ENCODE data around the gene TXNRD1. TPM values are rescaled to one million over a fixed set of nuclear protein-coding genes. Genes with fewer than 3 reads are reported as not detected.
"Not testable (repeated sequence)": the region's sequence is repeated elsewhere in the genome, so short reads cannot be mapped to it uniquely, and the experiment has no call there.

TXNRD1 gene
- total RNA-seq, 2 donors from 2014 or later, result 35.9 to 36.6 TPM

DNA sequence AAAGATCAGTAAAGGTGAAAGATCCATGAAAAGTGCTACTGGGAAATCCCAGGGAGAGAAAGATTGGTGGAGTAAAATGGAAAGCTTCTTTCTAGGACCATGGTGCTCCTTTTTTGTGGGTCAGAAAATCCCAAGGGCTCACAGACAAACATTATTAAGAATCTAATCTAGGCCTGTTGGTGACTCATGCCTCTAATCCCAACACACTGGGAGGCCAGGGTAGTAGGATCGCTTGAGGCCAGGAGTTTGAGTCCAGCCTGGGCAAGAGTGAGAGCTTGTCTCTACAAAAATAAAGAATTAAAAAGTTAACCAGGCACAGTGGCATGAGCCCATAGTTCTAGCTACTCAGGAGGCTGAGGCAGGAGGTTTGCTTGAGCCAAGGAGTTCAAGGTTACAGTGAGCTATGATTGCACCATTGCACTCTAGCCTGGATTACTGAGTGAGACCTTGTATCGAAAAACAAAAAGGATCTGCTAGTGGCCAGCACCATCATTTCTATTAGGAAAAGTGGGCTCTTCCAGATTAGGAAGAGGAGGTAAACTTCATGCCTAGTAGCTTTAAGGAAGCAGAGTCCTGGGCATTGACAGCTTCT, 43.0 kb downstream of the TXNRD1 start:
- no peak overlapping the region for H3K27ac ChIP-seq
- no peaks in the 10 kb centered on the region for H3K36me3 ChIP-seq (replicated peaks in 1 of 2; ENCODE audit: insufficient read depth in 1 of 2, low read depth in 2 of 2)
- intact Hi-C loops (cut with DNase I), result no loop called here
- H3K4me3 ChIP-seq, result no peak overlapping the region
- no peak for TF ChIP-seq POLR2A (IDR thresholded peaks at IDR 0.05)
- TF ChIP-seq, protein P1, sequence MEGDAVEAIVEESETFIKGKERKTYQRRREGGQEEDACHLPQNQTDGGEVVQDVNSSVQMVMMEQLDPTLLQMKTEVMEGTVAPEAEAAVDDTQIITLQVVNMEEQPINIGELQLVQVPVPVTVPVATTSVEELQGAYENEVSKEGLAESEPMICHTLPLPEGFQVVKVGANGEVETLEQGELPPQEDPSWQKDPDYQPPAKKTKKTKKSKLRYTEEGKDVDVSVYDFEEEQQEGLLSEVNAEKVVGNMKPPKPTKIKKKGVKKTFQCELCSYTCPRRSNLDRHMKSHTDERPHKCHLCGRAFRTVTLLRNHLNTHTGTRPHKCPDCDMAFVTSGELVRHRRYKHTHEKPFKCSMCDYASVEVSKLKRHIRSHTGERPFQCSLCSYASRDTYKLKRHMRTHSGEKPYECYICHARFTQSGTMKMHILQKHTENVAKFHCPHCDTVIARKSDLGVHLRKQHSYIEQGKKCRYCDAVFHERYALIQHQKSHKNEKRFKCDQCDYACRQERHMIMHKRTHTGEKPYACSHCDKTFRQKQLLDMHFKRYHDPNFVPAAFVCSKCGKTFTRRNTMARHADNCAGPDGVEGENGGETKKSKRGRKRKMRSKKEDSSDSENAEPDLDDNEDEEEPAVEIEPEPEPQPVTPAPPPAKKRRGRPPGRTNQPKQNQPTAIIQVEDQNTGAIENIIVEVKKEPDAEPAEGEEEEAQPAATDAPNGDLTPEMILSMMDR (IDR thresholded peaks at IDR 0.05), result no peak
- 100% methylated on average over 2 of the region's 2 CpGs for WGBS, 2 donors
- ATAC-seq, result no peak
- H3K4me1 ChIP-seq, result no peaks in the 10 kb centered on the region
- no peaks in the 10 kb centered on the region for H3K27me3 ChIP-seq
- DNase-seq, result no peak
- no peaks in the 10 kb centered on the region for H3K9me3 ChIP-seq

DNA sequence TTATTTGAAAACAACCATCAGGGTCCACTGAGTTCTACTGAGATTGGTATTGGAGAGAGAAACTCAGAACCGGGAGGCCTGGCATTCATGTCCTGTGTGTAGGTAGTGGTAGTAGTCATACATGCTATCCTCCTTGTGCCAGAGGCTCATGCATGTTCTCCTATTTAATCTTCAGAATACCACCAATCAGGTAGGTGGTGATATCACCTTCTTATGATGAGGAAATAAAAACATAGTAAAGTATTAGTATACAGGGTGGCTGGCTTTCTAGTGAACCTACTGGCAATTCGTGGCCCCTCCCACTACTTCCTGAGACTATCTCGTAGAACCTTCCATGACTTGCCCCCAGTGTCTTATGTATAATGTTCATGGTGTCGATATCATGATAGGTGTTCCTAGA, 47.4 kb downstream of the TXNRD1 start:
- ATAC-seq, result no peak
- 73 to 83% methylated on average over 4 of the region's 4 CpGs for WGBS, 2 donors
- Histone ChIP-seq H3K36me3 (replicated peaks in 1 of 2; ENCODE audit: insufficient read depth in 1 of 2, low read depth in 2 of 2) (no peaks in the 10 kb centered on the region), H3K4me3 (no peak overlapping the region), H3K4me1 (no peaks in the 10 kb centered on the region), H3K27me3 (no peaks in the 10 kb centered on the region), H3K9me3 (no peaks in the 10 kb centered on the region), H3K27ac (no peak overlapping the region)
- intact Hi-C loops (cut with DNase I), result no loop called here
- no peak for TF ChIP-seq POLR2A (IDR thresholded peaks at IDR 0.05)
- TF ChIP-seq, protein P1 (IDR thresholded peaks at IDR 0.05), result no peak
- DNase-seq, result no peak

DNA sequence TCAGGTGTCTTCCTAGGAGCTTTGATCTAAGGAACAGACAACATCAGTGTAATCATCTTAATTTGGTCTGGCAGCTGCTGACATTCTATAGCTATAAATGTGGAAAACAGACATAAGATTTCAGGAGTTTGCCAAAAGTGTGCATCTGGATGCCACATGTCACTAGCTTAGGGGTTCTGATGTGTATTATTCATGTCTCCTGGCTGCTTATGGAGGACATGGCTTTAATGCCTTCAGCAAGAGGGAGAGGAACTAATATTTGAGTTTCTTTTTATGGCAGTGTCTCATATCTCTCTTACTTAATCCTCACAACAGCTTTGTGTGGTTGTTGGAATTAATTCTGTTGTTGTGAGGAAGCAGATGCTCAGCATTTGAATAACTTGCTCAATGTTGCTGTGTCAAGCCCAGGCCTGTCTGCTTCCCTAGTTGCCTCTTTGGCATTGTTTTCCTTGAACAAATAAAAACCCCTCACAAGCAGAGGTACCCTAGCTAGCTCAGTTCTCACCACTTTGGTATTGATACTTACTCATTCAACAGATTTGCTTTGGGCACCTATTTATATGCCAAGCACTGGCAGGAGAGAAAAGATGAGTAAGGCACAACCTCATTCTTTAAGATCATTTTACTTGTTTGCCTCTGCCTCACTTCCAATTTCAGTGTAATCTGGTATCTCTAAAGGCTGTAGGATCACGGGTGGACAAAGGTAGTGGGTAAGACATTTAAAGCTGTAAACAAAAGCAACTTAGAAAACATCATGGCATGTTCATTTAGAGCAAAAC, 48.2 kb downstream of the TXNRD1 start:
- ATAC-seq, result no peak
- TF ChIP-seq POLR2A (IDR thresholded peaks at IDR 0.05), result no peak
- Histone ChIP-seq H3K4me3 (no peak overlapping the region), H3K9me3 (no peaks in the 10 kb centered on the region), H3K27ac (no peak overlapping the region), H3K27me3 (no peaks in the 10 kb centered on the region), H3K4me1 (no peaks in the 10 kb centered on the region), H3K36me3 (replicated peaks in 1 of 2; ENCODE audit: insufficient read depth in 1 of 2, low read depth in 2 of 2) (no peaks in the 10 kb centered on the region)
- intact Hi-C loops (cut with DNase I), result no loop called here
- no peak for DNase-seq
- 60 to 68% methylated on average over 1 of the region's 1 CpG for WGBS, 2 donors

DNA sequence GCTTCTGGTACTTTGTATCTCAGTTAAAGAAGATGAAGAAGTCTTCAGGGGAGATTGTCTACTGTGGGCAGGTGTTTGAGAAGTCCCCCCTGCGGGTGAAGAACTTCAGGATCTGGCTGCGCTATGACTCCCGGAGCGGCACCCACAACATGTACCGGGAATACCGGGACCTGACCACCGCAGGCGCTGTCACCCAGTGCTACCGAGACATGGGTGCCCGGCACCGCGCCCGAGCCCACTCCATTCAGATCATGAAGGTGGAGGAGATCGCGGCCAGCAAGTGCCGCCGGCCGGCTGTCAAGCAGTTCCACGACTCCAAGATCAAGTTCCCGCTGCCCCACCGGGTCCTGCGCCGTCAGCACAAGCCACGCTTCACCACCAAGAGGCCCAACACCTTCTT, 49.9 kb downstream of the TXNRD1 start:
- intact Hi-C loops (cut with DNase I); H3K27me3 ChIP-seq; H3K9me3 ChIP-seq; DNase-seq; ATAC-seq; H3K4me1 ChIP-seq; H3K36me3 ChIP-seq (replicated peaks in 1 of 2; ENCODE audit: insufficient read depth in 1 of 2, low read depth in 2 of 2); H3K27ac ChIP-seq; H3K4me3 ChIP-seq: not testable (repeated sequence)
- 98 to 100% methylated on average over 6 to 9 of the region's 24 CpGs for WGBS, 2 donors

DNA sequence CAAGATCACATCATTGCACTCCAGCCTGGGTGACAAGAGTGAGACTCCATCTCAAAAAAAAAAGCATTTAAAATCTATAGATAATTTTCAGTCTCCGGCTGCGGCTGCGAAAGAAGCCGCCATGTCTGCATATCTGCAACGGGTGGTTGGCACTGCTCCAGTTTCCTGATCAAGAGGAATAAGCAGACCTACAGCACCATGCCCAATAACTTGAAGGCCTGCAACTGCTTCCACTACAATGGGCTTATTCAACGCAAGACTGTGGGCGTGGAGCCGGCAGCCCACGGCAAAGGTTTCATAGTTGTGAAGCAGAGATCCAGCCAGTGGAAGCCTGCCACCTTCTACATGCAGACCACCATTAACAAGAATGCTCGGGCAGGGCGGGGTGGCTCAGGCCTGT, 57.4 kb downstream of the TXNRD1 start:
- no peak overlapping the region for H3K4me3 ChIP-seq
- WGBS, 2 donors, result 86 to 94% methylated on average over 4 to 11 of the region's 11 CpGs
- no peaks in the 10 kb centered on the region for H3K9me3 ChIP-seq
- intact Hi-C loops (cut with DNase I), result no loop called here
- no peaks in the 10 kb centered on the region for H3K4me1 ChIP-seq
- TF ChIP-seq, protein P1 (IDR thresholded peaks at IDR 0.05), result no peak
- TF ChIP-seq POLR2A (IDR thresholded peaks at IDR 0.05), result no peak
- ATAC-seq (no peak), DNase-seq (no peak)
- H3K27ac ChIP-seq, result no peak overlapping the region
- no peaks in the 10 kb centered on the region for H3K36me3 ChIP-seq (replicated peaks in 1 of 2; ENCODE audit: insufficient read depth in 1 of 2, low read depth in 2 of 2)
- no peaks in the 10 kb centered on the region for H3K27me3 ChIP-seq

Measured in body of pancreas (tissue), 4 donors.